GM19468 (cell line): ENCODE measurements around the gene LMF1.
"Not testable (repeated sequence)": the region's sequence is repeated elsewhere in the genome, so short reads cannot be mapped to it uniquely, and the experiment has no call there.

Source experiments
- ATAC-seq: cut with Tn5 transposase; IDR thresholded peaks from one replicate; pipeline ENCODE4 v1.9.1; 2021; ENCODE audit warnings: mild to moderate bottlenecking, moderate library complexity, moderate number of reproducible peaks; ENCODE audit not compliant: unreplicated experiment; ENCODE audit errors: extremely low read depth

The LMF1 gene

DNA sequence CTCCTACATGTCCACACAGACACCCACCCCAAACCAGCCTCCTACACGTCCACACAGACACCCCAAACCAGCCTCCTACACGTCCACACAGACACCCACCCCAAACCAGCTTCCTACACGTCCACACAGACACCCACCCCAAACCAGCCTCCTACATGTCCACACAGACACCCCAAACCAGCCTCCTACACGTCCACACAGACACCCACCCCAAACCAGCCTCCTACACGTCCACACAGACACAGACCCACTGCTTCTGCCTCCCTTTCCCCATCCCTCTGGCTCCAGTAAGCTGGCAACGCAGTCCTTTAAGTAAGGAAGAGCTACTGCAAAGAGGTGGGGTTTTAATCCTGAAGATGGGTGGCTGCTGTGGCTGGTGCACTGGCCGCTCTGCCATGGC lies 17.0 kb downstream of the LMF1 start:
- ATAC-seq, result not testable (repeated sequence)

DNA sequence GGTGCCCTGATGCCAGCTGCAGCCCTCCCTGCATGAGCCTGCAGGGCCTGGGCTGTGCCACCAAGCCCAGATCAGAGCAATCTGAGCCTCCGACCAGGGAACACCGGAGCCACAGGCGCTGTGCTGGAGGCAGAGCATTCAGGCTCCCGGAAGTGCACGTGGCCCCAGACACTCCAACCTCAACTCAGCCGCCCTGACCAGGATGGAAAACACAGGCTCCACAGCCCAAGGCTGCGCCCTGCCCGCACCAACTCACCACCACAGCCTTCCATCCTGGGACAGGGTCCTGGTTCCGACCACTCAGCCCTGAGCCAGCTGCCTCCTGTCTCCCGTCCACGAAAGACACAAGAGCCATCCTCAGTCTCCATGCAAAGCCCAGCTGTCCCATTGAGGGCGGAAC lies 18.5 kb downstream of the LMF1 start:
- no peak for ATAC-seq

DNA sequence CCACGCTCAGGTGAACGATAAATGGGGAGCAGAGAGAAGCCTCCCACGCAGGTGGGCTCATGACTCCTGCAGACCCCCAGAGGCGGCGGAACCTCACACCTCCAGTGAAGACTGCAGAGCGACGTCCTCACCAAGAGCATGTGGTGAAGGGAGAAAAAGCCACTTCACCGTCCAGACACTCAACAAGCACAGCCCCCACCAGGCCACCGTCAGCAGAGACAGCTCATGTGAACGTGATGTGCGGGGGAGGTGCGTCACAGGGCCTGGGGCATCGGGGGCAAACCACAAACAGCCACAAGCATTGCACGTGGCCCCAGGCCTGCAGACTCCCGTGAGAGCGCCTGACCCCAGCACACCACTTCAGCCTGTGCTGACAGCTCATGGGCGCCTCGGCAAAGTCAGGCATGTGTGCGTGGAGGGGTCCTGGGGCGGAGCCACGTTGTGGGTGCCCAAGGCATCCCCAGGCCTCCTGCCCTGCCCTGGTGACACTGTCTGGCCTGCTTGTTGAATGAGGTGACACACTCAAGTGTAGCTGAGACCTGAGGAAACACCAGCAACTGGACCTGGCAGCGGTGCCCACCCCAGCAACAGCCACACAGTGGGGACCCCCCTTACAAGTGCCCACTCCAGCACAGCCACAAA lies 19.0 kb downstream of the LMF1 start:
- no peak for ATAC-seq

DNA sequence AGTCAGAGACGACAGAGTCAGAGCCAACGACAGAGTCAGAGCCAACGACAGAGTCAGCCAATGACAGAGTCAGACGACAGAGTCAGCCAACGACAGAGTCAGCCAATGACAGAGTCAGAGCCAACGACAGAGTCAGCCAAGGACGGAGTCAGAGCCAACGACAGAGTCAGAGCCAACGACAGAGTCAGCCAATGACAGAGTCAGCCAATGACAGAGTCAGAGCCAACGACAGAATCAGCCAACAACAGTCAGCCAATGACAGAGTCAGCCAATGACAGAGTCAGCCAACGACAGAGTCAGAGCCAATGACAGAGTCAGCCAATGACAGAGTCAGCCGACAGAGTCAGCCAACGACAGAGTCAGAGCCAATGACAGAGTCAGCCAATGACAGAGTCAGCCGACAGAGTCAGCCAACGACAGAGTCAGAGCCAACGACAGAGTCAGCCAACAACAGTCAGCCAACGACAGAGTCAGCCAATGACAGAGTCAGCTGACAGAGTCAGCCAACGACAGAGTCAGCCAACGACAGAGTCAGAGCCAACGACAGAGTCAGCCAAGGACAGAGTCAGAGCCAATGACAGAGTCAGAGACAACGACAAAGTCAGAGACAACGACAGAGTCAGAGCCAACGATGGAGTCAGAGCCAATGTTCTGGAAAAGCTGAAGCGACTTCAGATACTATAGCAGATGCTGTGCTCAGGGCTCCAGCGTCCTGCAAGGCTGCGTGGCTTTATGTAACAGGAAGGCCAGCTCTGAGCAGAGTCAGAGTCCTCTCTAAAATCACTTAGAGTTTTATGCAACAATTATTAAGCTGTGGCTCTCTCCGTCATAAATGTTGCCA lies 19.8 kb downstream of the LMF1 start:
- not testable (repeated sequence) for ATAC-seq

DNA sequence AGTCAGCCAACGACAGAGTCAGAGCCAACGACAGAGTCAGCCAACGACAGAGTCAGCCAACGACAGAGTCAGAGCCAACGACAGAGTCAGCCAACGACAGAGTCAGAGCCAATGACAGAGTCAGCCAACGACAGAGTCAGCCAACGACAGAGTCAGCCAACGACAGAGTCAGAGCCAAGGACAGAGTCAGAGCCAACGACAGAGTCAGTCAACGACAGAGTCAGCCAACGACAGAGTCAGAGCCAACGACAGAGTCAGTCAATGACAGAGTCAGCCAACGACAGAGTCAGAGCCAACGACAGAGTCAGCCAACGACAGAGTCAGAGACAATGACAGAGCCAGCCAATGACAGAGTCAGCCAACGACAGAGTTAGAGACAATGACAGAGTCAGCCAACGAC lies 22.0 kb downstream of the LMF1 start:
- ATAC-seq, result not testable (repeated sequence)

DNA sequence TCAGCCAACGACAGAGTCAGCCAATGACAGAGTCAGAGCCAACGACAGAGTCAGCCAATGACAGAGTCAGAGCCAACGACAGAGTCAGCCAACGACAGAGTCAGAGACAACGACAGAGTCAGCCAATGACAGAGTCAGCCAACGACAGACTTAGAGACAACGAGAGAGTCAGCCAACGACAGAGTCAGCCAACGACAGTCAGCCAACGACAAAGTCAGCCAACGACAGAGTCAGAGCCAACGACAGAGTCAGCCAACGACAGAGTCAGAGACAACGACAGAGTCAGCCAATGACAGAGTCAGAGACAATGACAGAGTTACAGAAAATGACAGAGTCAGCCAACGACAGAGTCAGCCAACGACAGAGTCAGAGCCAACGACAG lies 22.9 kb downstream of the LMF1 start:
- ATAC-seq, result not testable (repeated sequence)

DNA sequence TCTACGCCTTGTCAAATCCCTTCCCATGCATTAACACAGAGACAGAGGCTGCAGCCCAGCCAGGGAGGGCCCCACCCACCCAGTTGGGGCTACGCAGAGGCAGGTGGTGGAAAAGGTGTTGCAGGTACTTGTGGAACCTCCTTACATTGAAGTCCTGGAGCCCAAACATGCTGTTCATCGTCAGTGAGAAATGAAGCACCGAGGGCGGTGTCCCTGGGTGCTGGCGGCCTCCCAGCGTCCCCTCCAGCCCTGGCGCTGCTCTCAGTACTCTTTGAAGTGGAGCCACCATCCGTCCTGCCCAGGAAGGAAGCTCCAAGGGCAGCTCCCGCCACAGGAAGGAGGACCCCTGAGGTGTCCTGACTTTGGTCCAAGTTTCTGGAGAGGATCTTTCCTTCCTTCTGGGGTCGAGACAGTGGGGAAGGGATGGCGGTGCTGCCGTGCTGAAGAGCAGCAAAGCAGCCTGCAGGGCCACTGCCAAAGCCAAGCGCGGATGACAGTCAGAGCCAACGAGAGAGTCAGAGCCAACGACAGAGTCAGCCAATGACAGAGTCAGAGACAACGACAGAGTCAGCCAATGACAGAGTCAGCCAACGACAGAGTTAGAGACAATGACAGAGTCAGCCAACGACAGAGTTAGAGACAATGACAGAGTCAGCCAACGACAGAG lies 23.4 kb downstream of the LMF1 start:
- no peak for ATAC-seq

DNA sequence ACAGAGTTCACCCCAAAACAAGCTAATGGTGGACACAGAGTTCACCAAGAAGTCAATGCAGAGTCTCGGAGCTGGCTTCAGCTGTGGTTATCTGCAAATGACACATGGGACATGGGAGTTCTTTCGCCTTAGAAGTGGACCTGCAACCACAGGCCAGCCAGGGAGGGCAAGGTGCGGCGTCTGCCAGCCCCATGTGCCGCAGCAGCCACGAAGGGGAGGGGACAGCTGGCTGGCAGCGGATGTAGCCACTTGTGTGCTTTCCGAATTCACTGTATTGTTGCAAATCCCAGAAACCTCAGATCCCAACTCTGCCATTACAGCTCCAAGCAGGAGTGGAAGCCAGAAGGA lies 24.8 kb downstream of the LMF1 start:
- no peak for ATAC-seq

DNA sequence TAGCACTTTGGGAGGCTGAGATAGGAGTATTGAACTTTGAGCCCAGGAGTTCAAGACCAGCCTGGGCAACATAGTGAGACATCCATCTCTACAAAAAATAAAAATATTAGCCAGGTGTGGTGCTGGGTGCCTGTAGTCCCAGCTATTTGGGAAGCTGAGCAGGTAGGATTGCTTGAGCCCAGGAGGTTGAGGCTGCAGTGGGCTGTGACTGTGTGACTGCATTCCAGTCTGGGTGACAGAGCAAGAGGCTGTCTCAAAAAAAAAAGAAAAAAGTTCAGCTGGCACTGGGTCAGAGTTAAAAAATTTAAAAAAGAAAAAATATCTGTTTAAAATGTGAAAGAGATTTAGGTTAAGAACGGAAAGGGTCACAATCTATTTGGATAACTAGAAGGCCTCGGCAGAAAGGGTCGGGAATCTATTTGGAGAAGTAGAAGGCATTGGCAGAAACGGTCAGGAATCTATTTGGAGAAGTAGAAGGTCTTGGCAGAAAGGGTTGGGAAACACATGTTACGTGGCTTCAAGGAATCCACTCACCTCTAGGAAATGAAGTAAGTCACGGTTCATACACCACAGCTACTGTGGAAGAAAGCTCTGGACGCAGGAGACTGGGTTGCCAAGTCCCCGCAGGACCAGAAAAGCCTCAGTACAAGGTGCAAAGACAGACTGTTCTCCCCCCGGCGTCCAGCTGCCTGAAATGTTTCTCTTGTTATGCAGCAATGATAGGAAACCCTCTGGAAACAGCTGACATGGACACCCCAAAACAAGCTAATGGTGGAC lies 25.3 kb downstream of the LMF1 start:
- no peak for ATAC-seq

DNA sequence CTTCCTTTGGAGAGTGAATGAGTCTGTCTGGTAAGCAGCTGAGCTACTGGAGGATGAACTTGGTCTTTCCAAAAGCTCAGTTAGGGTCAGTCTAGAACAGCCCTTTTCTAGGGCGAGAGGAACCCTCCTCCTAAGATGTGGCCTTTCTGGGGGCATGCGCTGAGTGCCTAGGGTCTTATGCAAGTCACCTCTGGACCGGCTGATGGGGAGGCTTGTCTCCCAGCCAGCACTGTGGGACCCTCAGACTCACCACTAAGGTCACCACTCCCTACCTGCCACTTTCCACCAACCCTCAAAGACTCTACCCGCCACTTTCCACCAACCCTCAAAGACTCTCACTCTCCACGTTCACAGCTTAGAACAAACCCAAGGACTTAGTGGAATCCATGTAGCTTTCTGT lies 26.8 kb downstream of the LMF1 start:
- ATAC-seq, result no peak

DNA sequence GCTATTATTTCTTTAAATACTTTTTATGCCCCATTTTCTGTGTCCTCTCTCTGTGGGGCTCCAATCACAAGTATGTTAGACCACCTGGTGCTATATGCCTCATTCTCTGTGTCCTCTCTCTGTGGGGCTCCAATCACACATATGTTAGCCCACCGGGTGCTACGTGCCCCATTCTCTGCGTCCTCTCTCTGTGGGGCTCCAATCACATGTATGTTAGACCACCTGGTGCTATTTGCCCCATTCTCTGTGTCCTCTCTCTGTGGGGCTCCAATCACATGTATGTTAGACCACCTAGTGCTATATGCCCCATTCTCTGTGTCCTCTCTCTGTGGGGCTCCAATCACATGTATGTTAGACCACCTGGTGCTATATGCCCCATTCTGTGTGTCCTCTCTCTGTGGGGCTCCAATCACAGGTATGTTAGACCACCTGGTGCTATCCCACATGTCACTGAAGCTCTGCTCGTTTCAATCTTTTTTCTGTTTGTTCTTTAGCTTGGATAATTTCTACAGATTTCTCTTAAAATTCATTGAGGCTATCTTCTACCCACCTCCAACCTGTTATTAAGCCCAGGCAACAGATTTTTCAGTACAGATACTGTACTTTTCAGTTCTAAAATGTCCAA lies 28.2 kb downstream of the LMF1 start:
- ATAC-seq, result no peak

DNA sequence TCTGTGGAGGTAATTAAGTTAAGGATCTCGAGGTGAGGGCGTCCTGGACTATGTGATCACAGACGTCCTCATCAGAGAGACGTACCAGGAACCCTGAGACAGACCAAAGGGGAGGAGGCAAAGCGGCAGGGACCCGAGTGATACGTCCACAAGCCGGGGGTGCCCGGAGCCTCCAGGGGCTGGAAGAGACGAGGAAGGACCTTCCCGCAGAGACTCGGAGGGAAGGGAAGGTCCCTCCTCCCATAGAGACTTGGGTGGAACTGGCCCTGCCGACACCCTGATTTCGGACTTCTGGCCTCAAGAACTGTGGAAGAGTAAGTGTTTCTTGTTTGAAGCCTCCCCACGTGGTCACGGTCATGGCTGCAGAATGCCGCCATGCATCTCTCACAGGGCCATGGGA lies 30.8 kb downstream of the LMF1 start:
- no peak for ATAC-seq

DNA sequence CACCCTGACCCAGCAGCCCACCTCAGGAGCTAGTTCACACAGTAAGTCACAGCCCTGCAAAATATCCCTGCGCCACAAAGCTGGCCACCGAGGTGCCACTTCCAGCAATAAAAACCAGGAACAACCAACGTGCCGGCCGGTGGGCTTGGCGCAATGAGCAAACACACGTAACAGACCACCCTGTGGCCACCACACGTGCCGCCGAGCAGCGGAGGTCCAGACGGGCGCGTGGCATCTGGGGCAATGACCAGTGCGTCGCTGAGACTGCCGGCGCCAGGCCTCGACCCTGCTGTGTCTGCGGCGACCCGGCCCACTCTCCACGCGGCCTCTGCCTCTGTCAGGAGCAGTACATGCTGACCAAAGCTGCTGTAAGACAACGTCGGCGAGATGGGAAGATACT lies 31.5 kb downstream of the LMF1 start:
- no peak for ATAC-seq

DNA sequence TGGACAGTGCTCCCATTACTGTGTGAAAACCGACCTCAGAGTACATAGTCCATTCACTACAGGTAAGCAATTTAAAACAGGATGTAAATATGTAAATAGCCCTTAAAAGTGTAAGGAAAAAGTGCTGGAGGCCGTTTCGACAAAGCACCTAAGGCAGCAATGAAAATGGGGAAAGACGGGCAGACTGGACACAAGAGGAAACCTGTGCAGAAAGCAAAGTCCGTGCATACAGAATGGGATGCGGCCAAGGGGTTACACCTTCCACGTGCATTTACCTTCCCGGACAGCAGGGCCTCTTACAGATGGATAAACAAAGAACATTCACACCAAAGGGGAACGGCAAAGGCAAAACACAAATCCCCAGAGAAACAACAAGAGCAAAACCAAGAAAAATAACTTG lies 32.0 kb downstream of the LMF1 start:
- ATAC-seq, result no peak

DNA sequence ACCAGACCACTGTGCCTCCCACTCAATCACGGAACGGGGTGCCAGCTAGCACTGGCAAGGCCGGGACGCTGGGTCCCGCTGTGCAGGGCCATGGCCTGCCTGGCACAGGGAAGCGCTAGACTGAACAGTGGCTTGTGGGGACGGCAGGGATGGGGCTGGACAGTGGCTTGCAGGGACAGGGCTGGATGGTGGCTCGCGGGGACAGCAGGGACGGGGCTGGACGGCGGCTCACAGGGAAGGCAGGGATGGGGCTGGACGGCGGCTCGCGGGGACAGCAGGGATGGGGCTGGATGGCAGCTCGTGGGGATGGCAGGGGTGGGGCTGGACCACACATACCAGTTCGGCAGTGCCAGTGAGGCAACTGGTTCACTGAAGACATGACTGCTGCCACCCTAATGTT lies 32.6 kb downstream of the LMF1 start:
- ATAC-seq, result no peak

DNA sequence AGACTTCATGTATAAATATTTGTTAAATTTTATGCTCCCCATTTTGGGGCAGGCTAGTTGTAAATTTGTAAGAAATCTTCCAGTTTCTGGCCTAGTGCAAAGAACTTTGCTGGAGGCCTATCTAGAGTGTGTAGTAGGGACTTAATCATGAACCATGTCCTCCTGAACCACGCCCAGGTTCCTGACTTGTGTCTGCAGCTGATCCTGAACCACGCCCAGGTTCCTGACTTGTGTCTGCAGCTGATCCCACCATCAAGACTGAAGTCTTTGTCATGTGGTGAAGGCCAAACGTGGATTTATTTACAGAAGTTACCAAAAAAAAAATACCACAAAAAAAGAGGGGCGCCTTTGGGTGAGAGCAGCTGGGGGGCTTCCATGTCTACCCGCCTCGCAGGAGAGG lies 33.1 kb downstream of the LMF1 start:
- ATAC-seq, result no peak

DNA sequence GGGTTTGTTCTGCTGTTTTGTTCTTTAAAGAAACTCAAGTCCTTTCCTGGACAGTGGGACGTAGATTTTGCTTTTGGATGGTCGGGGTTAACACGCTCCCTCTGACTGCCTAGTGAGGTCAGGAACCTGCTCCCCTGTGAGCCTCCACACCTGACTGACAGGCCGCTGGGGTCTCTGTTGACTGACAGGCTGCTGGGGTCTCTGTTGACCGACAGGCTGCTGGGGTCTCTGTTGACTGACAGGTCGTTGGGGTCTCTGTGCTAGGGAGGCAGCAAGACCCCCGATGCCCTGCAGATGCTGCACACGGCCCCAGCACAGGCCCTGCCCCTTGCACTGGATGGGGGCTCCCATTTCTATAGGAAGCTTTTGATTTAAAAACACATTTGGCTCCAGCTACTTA lies 33.5 kb downstream of the LMF1 start:
- ATAC-seq, result no peak

DNA sequence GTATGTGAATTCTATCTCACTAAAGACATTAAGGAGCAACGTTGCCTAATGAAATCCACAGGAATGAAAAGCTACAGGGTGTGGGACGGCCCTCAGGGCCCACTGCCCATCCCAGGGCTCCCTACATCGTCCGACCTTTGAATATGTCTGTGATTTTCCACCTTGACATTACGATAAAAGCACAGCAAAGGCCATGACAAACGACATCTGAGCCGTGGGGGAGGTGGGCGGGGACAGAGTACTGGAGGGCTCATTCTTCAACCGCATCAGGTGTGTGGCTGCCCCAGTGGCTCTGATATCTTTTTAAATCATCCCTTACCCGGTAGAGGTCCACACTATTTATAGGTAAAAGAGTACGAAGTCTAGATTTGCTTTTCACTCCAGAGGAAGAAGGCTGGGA lies 35.1 kb downstream of the LMF1 start:
- no peak for ATAC-seq

DNA sequence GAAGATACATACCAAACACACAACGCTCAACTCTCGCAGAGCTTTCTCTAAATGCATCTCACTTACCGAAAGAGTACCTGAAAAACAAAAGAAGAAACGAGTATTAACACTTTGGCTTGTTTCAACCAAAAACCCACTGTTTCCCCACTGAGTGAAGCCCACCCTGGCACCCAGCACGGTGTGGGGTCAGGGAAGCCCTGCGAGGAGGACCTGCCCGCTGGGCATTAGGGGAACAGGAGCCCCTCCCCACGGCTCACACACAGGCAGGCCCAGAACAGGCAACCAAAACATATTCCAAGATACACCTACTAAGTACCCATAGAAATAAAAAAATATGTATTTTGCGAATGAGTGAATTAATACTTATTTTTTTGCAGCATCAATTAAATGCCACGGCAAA lies 36.6 kb downstream of the LMF1 start:
- no peak for ATAC-seq

DNA sequence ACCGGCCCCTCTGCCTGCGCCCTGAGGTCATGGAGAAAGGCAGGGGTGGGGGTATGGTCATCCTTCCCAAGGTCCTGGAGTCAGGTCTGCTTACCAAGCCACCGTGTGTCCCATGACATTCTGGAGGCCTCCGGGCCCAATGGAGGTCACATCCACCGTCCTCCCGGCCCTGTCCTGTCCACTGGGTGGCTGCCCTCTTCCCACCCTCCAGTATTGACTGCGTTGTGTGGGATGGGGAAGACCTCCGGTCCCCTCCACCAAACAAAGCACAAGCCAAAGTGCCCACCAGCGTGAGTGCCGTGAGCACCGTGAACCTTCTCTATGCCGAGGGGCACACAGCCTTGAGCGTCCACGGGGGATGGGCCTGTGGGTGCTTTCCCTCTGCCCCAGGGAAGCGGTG lies 37.2 kb downstream of the LMF1 start:
- no peak for ATAC-seq
